Stimulated activated CD8-positive, alpha-beta memory T cell treated with anti-CD3 and anti-CD28 coated beads, Interleukin-7, amount 100 ng/mL, for 4 hours (primary cell): ENCODE measurements around the gene NAV2.

ENCODE experiments used
- DNase-seq, 2 donors: peaks; one replicate each; pipeline ENCODE4 v3.0.0-alpha.2; 2020; ENCODE audit warnings: low read depth in 2 of 2

Gene NAV2

GRCh38 chr11:20038972-20039371 lies 326.3 kb downstream of the NAV2 start:
- DNase-seq = no peak

GRCh38 chr11:20041499-20041898 lies 328.9 kb downstream of the NAV2 start:
- DNase-seq = no peak

- DNase-seq = no peak
Measured at GRCh38 chr11:20042045-20042639, 329.5 kb downstream of the NAV2 start.

GRCh38 chr11:20042811-20043341 lies 330.2 kb downstream of the NAV2 start:
- no peak for DNase-seq

GRCh38 chr11:20043992-20044391 lies 331.4 kb downstream of the NAV2 start:
- no peak for DNase-seq

GRCh38 chr11:20045098-20045688 lies 332.6 kb downstream of the NAV2 start:
- no peak for DNase-seq

- DNase-seq = no peak
Measured at GRCh38 chr11:20046416-20046815, 333.8 kb downstream of the NAV2 start.

- no peak for DNase-seq
Measured at GRCh38 chr11:20047006-20047768, 334.6 kb downstream of the NAV2 start.

GRCh38 chr11:20047769-20048154 lies 335.1 kb downstream of the NAV2 start:
- no peak for DNase-seq

GRCh38 chr11:20048246-20048645 lies 335.6 kb downstream of the NAV2 start:
- DNase-seq = no peak

- no peak for DNase-seq
Measured at GRCh38 chr11:20048707-20049106, 336.1 kb downstream of the NAV2 start.

- DNase-seq = no peak
Measured at GRCh38 chr11:20049231-20049630, 336.6 kb downstream of the NAV2 start.

GRCh38 chr11:20050048-20050447 lies 337.4 kb downstream of the NAV2 start:
- DNase-seq = no peak

GRCh38 chr11:20050551-20051333 lies 338.1 kb downstream of the NAV2 start:
- no peak for DNase-seq

- DNase-seq = no peak
Measured at GRCh38 chr11:20051469-20052399, 339.1 kb downstream of the NAV2 start.

- DNase-seq = no peak
Measured at GRCh38 chr11:20053572-20053971, 340.9 kb downstream of the NAV2 start.

- no peak for DNase-seq
Measured at GRCh38 chr11:20054584-20054983, 341.9 kb downstream of the NAV2 start.

GRCh38 chr11:20055312-20055711 lies 342.7 kb downstream of the NAV2 start:
- no peak for DNase-seq

- no peak for DNase-seq
Measured at GRCh38 chr11:20056109-20056949, 343.7 kb downstream of the NAV2 start.
